ENCODE data around the gene PDE6A. TPM values are rescaled to one million over a fixed set of nuclear protein-coding genes. Genes with fewer than 3 reads are reported as not detected.
A peak's percentile ranks its signal among the peaks of the same experiment; 100 is the strongest.

Gene PDE6A
- total RNA-seq, 1 experiment from 2014 or later: not detected

DNA sequence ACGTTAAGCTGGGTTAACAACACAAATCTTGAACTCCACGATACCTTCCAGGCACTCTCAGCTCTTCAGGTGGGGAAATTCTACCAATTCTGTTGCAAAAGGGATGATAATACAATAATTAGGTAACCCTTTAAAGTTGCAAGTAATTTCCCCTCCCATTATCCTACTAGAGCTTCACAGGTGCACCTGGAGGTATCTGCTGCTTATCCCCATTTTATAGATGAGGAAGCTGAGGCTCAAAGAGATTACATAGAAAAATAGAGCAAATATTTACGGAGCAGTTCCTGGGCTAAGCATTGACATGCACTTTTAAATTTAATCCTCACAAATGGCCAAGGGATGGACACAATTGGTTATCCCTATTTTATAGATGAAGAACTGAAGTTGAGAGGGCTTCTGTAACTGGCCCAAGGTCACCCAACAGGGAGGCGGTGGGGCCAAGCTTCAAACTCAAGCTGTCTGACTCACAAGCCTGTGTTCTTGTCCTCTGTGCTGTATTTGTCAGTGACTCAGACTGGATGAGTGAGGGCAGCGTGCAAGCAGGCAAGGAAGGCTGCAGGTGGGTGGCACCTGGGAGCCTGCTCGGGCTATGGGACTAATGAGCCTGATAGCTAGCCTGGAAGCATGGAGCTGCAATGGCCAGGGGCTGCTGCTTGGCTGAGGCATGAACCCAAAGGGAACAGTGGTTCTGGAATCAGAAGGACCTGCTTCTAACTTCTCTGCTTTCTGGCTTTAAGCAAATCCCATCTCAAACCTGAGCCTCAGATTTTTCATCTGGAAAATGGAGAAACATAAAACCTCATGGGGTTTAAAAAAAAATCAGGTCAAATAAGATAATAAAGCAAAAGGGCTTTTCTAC lies 105.5 kb downstream of the PDE6A start:
- no peak overlapping the region for H2AK5ac ChIP-seq (ENCODE audit: insufficient read length, low read length)
- Mint-ChIP-seq H3K4me1 (peaks cover 23 to 24% of the 10 kb centered on the region in 2 experiments), H3K36me3 (ENCODE audit: insufficient read depth in 1 of 3, low read depth in 3 of 3) (peaks cover 0 to 19% (median 2%) of the 10 kb centered on the region in 3 experiments; a peak in 4 of 7 replicates), H3K9me3 (no peaks in the 10 kb centered on the region), H3K27me3 (ENCODE audit: low read depth) (no peaks in the 10 kb centered on the region), H3K27ac (peak overlapping the region in 1 of 3 experiments; percentile 32; a peak in 1 of 7 replicates), H3K4me3 (no peak overlapping the region)
- H3K9me3 ChIP-seq (ENCODE audit: control insufficient read depth, low read depth, low read length): no peaks in the 10 kb centered on the region
- no peak for DNase-seq
- no peak overlapping the region for H2BK15ac ChIP-seq (ENCODE audit: low read depth, low read length)
- no peak overlapping the region for H4K91ac ChIP-seq (ENCODE audit: insufficient read length, low read depth, low read length)
- H3K4me1 ChIP-seq (ENCODE audit: insufficient read depth, low read length): no peaks in the 10 kb centered on the region
- H3K27ac ChIP-seq (ENCODE audit: insufficient read length, low read depth, low read length): no peak overlapping the region
- H4K5ac ChIP-seq (ENCODE audit: insufficient read length, low read depth, low read length): no peak overlapping the region
- H3K9ac ChIP-seq (ENCODE audit: extremely low read depth, insufficient read length, low read length): no peak overlapping the region
- no peak overlapping the region for H3K18ac ChIP-seq (ENCODE audit: insufficient read length, low read depth, low read length)
- TF ChIP-seq, protein P1, sequence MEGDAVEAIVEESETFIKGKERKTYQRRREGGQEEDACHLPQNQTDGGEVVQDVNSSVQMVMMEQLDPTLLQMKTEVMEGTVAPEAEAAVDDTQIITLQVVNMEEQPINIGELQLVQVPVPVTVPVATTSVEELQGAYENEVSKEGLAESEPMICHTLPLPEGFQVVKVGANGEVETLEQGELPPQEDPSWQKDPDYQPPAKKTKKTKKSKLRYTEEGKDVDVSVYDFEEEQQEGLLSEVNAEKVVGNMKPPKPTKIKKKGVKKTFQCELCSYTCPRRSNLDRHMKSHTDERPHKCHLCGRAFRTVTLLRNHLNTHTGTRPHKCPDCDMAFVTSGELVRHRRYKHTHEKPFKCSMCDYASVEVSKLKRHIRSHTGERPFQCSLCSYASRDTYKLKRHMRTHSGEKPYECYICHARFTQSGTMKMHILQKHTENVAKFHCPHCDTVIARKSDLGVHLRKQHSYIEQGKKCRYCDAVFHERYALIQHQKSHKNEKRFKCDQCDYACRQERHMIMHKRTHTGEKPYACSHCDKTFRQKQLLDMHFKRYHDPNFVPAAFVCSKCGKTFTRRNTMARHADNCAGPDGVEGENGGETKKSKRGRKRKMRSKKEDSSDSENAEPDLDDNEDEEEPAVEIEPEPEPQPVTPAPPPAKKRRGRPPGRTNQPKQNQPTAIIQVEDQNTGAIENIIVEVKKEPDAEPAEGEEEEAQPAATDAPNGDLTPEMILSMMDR (conservative IDR thresholded peaks at IDR 0.05): no peak
- no peak overlapping the region for H3K56ac ChIP-seq (ENCODE audit: insufficient read length, low read depth, low read length)
- no peak overlapping the region for H3T11ph ChIP-seq (ENCODE audit: low read length)
- no peak overlapping the region for H4K8ac ChIP-seq (replicated peaks; ENCODE audit: insufficient read length, low read depth, low read length)
- H2BK120ac ChIP-seq (ENCODE audit: low read depth, low read length, poor library complexity, severe bottlenecking): no peak overlapping the region
- no peaks in the 10 kb centered on the region for H3K79me2 ChIP-seq (ENCODE audit: insufficient read depth, low read length)
- no peak overlapping the region for H3K14ac ChIP-seq (ENCODE audit: insufficient read depth, low read length)
- no peak overlapping the region for H3K4ac ChIP-seq (ENCODE audit: low read depth, low read length)
- no peak overlapping the region for H3K4me2 ChIP-seq (ENCODE audit: insufficient read depth, insufficient read length, low read length)
- H3K23me2 ChIP-seq (ENCODE audit: insufficient read length, low read depth, low read length, poor library complexity, severe bottlenecking): no peaks in the 10 kb centered on the region
- no peak overlapping the region for H2BK20ac ChIP-seq (ENCODE audit: low read depth, low read length, poor library complexity, severe bottlenecking)
- H2BK5ac ChIP-seq (ENCODE audit: insufficient read length, low read length): no peak overlapping the region
- H2BK12ac ChIP-seq (ENCODE audit: insufficient read length, low read depth, low read length): no peak overlapping the region
- H4K20me1 ChIP-seq (ENCODE audit: control insufficient read depth, insufficient read depth, insufficient read length): no peaks in the 10 kb centered on the region
- no peak overlapping the region for H2AFZ ChIP-seq (ENCODE audit: low read length)
- no peaks in the 10 kb centered on the region for H3K79me1 ChIP-seq (ENCODE audit: insufficient read depth, low read depth, low read length, poor library complexity, severe bottlenecking)
- no peak overlapping the region for H3K23ac ChIP-seq (ENCODE audit: insufficient read length, low read depth, low read length)
- no CpG with 5 or more reads among the region's 6 CpGs for WGBS (ENCODE audit: extremely low coverage, insufficient read length, low lambda C conversion rate)
- no peaks in the 10 kb centered on the region for H3K27me3 ChIP-seq (ENCODE audit: insufficient read depth, low read length)
